Endothelial cell of umbilical vein (primary cell): ENCODE results near the gene PCDH7. TPM values are rescaled to one million over a fixed set of nuclear protein-coding genes. Genes with fewer than 3 reads are reported as not detected.

Experiments used
- BruUV-seq: library from RNA; stranded (reverse); fragments of 400-500 nt; replicated peaks from 2 replicates; lab custom pipeline; 2021; lab: Mats Ljungman, UMichigan
- CTCF ChIA-PET: fragments of 300-600, 350-600 bp; sonication (Branson Sonifier 250); formaldehyde crosslinking; loops from one replicate; lab custom pipeline; 2021; ENCODE audit warnings: antibody characterized with exemption, inconsistent platforms; lab: Charles Lee
- POLR2A ChIA-PET: fragments of 300-600, 350-600 bp; sonication (Branson Sonifier 250); formaldehyde crosslinking; loops from one replicate; lab custom pipeline; 2021; ENCODE audit warnings: antibody characterized with exemption, inconsistent platforms; lab: Charles Lee
- DNase-seq: peaks from one replicate; pipeline ENCODE4 v3.0.0-alpha.2; 2011; ENCODE audit warnings: low read depth, low spot score
- FAIRE-seq: peaks from 2 replicates; lab custom pipeline; 2011; peaks lifted over from hg19 to GRCh38; lab: Jason Lieb, UNC
- H2AFZ ChIP-seq: 2 replicates; pipeline ENCODE4 v1.6.0; 2012; ENCODE audit warnings: low read depth, low read length, control low read depth, inconsistent platforms
- H3K27ac ChIP-seq: 2 replicates; pipeline ENCODE4 v1.5.1; 2011; ENCODE audit warnings: low read depth, mild to moderate bottlenecking, control low read depth, low read length, moderate library complexity; ENCODE audit not compliant: insufficient read depth
- H3K27me3 ChIP-seq, 2 experiments: 2 replicates each; pipeline versions ENCODE4 v1.6.0 to v1.6.1; 2011; ENCODE audit warnings: low read length in 2 of 2, mixed read lengths in 1 of 2; ENCODE audit not compliant: control insufficient read depth in 2 of 2, insufficient read depth in 2 of 2
- H3K36me3 ChIP-seq, 2 experiments: 2 replicates in 1 of 2; 3 replicates in 1 of 2; pipeline ENCODE4 v1.5.1; 2011; ENCODE audit warnings: low read length in 2 of 2, mild to moderate bottlenecking in 1 of 2, moderate library complexity in 1 of 2; ENCODE audit not compliant: control insufficient read depth in 2 of 2, insufficient read depth in 2 of 2; ENCODE audit errors: extremely low read depth in 1 of 2
- H3K4me1 ChIP-seq: 3 replicates; pipeline ENCODE4 v1.5.1; 2011; ENCODE audit warnings: mild to moderate bottlenecking, low read length; ENCODE audit not compliant: control insufficient read depth, insufficient read depth; ENCODE audit errors: extremely low read depth
- H3K4me2 ChIP-seq: 2 replicates; pipeline ENCODE4 v1.6.1; 2011; ENCODE audit warnings: low read length, control low read depth, mixed read lengths; ENCODE audit not compliant: insufficient read depth
- H3K4me3 ChIP-seq, 3 experiments: fragments of 200-600 bp in 1 of 3; sonication (generic), shearing (Covaris generic) in 1 of 3; replicated peaks in 1 of 3; 2 replicates each; pipeline ENCODE4 v1.5.1; 2011 to 2016; ENCODE audit warnings: control low read depth in 3 of 3, low read length in 3 of 3, mild to moderate bottlenecking in 2 of 3, inconsistent platforms in 1 of 3, low read depth in 1 of 3, moderate library complexity in 1 of 3; ENCODE audit not compliant: insufficient read depth in 1 of 3
- H3K79me2 ChIP-seq: 2 replicates; pipeline ENCODE4 v1.6.0; 2012; ENCODE audit warnings: low read length, inconsistent platforms; ENCODE audit not compliant: control insufficient read depth, insufficient read depth
- H3K9ac ChIP-seq: replicated peaks from 2 replicates; pipeline ENCODE3; 2011; ENCODE audit warnings: low read length, control low read depth; ENCODE audit not compliant: insufficient read depth; ENCODE audit errors: extremely low read depth
- H3K9me1 ChIP-seq: replicated peaks from 3 replicates; pipeline ENCODE4 v1.6.0; 2011; ENCODE audit warnings: mild to moderate bottlenecking, low read length; ENCODE audit not compliant: control insufficient read depth, insufficient read depth; ENCODE audit errors: extremely low read depth
- H3K9me3 ChIP-seq: replicated peaks from 2 replicates; pipeline ENCODE4 v1.5.1; 2012; ENCODE audit warnings: low read length, inconsistent platforms; ENCODE audit not compliant: control insufficient read depth, insufficient read depth
- H4K20me1 ChIP-seq: replicated peaks from 2 replicates; pipeline ENCODE3; 2011; ENCODE audit warnings: mild to moderate bottlenecking, low read length; ENCODE audit not compliant: control insufficient read depth, insufficient read depth; ENCODE audit errors: extremely low read depth
- FOS ChIP-seq: IDR thresholded peaks from 2 replicates; pipeline ENCODE4 v1.6.1; 2011; ENCODE audit warnings: mild to moderate bottlenecking, low read length, moderate library complexity, borderline replicate concordance; ENCODE audit not compliant: insufficient read depth
- GATA2 ChIP-seq: IDR thresholded peaks from 2 replicates; pipeline ENCODE4 v1.7.0; 2011; ENCODE audit warnings: low read depth, mild to moderate bottlenecking, moderate library complexity, mixed read lengths, low read length; ENCODE audit not compliant: insufficient read length, insufficient read depth
- JUN ChIP-seq: IDR thresholded peaks from 2 replicates; pipeline ENCODE4 v1.6.1; 2011; ENCODE audit warnings: borderline replicate concordance, low read depth; ENCODE audit not compliant: insufficient read length, insufficient read depth
- MAX ChIP-seq: IDR thresholded peaks from 2 replicates; pipeline ENCODE4 v1.6.1; 2011; ENCODE audit not compliant: insufficient read depth, insufficient read length
- MYC ChIP-seq: IDR thresholded peaks from one replicate; pipeline ENCODE4 v1.6.1; 2011; ENCODE audit warnings: mild to moderate bottlenecking, low read depth, low read length
- POLR2AphosphoS5 ChIP-seq: IDR thresholded peaks from 2 replicates; pipeline ENCODE4 v1.6.1; 2012; ENCODE audit warnings: low read depth, mild to moderate bottlenecking, control low read depth, low read length, moderate library complexity; ENCODE audit not compliant: insufficient read depth
- dilution Hi-C: fragments of 300-500 bp; cut with MboI; formaldehyde crosslinking; loops from one replicate; pipeline ENCODE4 v1.15.0; 2019; ENCODE audit warnings: low sequenced_read_pairs; ENCODE audit not compliant: extremely low pct_ligation_motif_present
- intact Hi-C: fragments of 100-400 bp; cut with micrococcal nuclease; formaldehyde crosslinking; loops from one replicate; pipeline ENCODE4 v1.10.0; 2022
- polyA plus RNA-seq, 4 experiments: library from polyadenylated mRNA; depleted of rRNA in 3 of 4; stranded (reverse) in 3 of 4; unstranded in 1 of 4; fragments of >200 nt; gene quantifications; 2 replicates each; pipeline versions ENCODE4 v1.2.1 to v1.2.3, GENCODE V29; 2011 to 2012; ENCODE audit warnings: missing spikeins in 1 of 4
- total RNA-seq: library from RNA; stranded (reverse); gene quantifications from 2 replicates; pipeline ENCODE4 v1.2.3, GENCODE V29; 2021

PCDH7 gene
- total and polyA plus RNA-seq, 2 donors (not counting 3 experiments of a cell fraction or from before 2014, with no cell fraction given) = 9.5 to 16.6 TPM

- peak; percentile 4 for FAIRE-seq
- no peak overlapping the region for H3K9ac ChIP-seq
- no peak overlapping the region for H3K4me3 ChIP-seq
- H3K4me1 ChIP-seq = peaks cover 67% of the 10 kb centered on the region
- intact Hi-C loops = no loop called here
- no peaks in the 10 kb centered on the region for H3K79me2 ChIP-seq
- peak overlapping the region; percentile 18 for H3K4me2 ChIP-seq
- ChIA-PET CTCF (interaction anchor here (0.9 to 2.1 kb wide), 7 partner anchors 13 to 106 kb away, joined by 3 to 12 read pairs (median 3); no protein-coding TSS in a partner anchor), POLR2A (no interaction called here)
- H3K9me1 ChIP-seq = no peaks in the 10 kb centered on the region
- no TSS peak for BruUV-seq
- dilution Hi-C loops = no loop called here
- no peaks in the 10 kb centered on the region for H4K20me1 ChIP-seq
- H2AFZ ChIP-seq = peak overlapping the region; percentile 67
- no peaks in the 10 kb centered on the region for H3K27me3 ChIP-seq
- H3K27ac ChIP-seq = peak overlapping the region; percentile 56
- H3K9me3 ChIP-seq = no peaks in the 10 kb centered on the region
- H3K36me3 ChIP-seq = no peaks in the 10 kb centered on the region
- DNase-seq = peak; percentile 52
- no peak for TF ChIP-seq MYC
- TF ChIP-seq JUN = peak; percentile 8
These were observed 36.4 kb downstream of the PCDH7 start for GRCh38 chr4:30756553-30756952.

GRCh38 chr4:30757357-30757756, 37.2 kb downstream of the PCDH7 start:
- Histone ChIP-seq H3K27me3 (no peaks in the 10 kb centered on the region), H3K27ac (peak overlapping the region; percentile 56), H2AFZ (peak overlapping the region; percentile 1), H3K4me2 (peak overlapping the region; percentile 18), H3K36me3 (no peaks in the 10 kb centered on the region), H3K9me3 (no peaks in the 10 kb centered on the region), H3K4me3 (no peak overlapping the region), H3K9ac (peak overlapping the region; percentile 5), H3K79me2 (no peaks in the 10 kb centered on the region), H3K4me1 (peaks cover 67% of the 10 kb centered on the region), H3K9me1 (no peaks in the 10 kb centered on the region), H4K20me1 (no peaks in the 10 kb centered on the region)
- FAIRE-seq (peak; percentile 89), DNase-seq (peak; percentile 90)
- dilution Hi-C loops = no loop called here
- TF ChIP-seq MAX (no peak), JUN (peak; percentile 83), GATA2 (peak; percentile 50), FOS (peak; percentile 85), POLR2AphosphoS5 (peak; percentile 61)
- ChIA-PET CTCF (interaction anchor here (1.0 to 2.1 kb wide), 6 partner anchors 11 to 105 kb away, joined by 3 to 12 read pairs (median 5); no protein-coding TSS in a partner anchor), POLR2A (no interaction called here)
- intact Hi-C loops = no loop called here
- no TSS peak for BruUV-seq
